Measurements from ENCODE around the gene RELL1.

The RELL1 gene

DNA sequence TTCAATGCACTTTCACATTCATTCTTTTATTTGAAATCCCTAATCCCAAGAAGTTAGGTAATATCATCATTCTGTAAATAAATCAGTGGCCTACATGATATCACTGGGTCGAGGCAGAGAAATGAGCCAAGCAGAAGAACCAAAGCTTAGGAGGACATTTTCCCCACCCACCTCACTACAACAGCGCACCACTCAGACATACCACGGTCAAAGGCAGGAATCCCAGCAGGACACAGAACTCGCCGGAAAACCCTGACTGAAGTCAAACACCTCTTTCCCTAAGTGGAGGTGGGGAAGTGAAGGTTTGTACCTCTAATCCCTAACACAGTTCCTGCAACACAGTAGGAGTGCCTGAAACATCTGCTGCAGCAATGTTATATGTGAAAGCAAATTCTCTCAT, 21.5 kb downstream of the RELL1 start:
- DNase-seq = no peak

DNA sequence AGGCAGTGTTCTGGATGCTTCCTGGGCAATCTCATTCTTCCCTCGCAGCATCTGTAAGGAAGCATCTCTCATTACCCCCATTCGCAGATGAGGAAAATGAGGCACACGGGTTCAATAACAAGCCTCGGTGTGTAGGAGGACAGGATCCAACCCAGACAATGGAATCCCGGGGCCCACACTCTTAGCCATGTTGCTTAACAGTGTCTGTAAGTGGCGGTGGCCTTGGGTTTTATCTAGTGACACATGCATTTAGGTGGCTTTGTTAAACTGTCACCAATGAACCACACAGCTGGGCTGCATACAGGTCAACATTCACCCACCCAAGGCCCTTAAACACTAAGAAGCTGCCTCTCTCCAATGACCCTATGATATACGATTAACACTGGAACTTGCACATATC, 22.6 kb downstream of the RELL1 start:
- no peak for DNase-seq

DNA sequence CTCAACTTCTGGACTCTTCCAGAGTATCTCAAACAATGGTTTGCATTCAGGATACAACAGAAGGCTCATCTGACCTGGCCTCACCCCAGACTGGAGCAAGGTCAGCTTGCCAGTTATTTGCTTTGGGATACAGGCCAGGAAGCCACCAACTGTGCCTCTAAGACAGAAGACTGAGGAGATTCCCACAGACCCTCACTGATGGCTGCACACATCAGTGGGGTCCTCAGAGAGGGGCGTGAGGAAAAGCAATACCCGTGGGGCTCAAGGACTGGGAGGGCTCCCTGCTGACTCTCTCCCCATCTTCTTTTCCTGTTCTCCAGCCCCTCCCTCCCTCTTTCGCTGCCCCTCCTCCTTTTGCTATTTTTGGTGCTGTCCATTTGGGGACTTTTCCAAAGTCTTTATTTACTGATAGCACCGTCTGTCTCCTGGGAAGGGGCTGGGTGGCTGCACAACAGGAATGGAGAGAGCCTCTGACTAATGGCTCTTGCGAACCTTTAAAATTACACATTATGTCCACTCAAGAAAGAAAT, 23.2 kb downstream of the RELL1 start:
- no peak for DNase-seq

DNA sequence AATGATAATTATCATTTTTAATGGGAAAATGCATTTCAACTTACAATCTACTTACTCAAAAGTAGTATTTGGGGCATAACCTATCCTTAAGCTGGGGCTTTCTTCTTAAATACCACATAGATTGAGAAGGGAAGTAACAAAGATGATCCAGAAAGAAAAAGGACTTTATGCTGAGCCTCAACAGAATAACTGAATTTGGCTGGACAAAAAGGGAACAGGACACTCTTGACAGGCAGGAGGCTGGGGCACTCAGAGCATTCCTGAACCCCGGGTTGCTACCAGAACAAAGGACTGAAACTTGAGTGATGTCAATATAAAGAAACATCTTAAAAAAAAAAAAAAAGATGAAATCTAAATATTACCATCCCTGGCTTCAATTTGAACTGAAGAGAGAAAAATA, 23.9 kb downstream of the RELL1 start:
- no peak for DNase-seq

DNA sequence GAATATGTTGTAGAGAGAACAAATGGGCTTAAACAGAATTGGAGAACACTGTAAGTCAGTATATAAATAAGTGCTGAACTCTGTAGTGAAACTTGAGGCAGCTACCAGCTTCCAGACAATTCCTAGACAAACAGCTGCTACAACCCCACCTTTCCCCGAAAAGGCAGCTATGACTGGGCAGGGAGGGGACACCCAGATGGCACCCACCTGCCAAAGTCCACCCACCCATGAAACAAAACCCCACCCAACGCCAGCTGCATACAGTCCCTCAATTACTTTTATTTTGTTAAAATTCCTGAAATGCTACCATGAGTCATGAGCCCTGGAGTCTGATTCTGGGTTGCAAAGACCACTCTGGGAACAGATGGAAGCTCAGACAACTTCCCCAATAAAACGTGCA, 24.4 kb downstream of the RELL1 start:
- DNase-seq = no peak

DNA sequence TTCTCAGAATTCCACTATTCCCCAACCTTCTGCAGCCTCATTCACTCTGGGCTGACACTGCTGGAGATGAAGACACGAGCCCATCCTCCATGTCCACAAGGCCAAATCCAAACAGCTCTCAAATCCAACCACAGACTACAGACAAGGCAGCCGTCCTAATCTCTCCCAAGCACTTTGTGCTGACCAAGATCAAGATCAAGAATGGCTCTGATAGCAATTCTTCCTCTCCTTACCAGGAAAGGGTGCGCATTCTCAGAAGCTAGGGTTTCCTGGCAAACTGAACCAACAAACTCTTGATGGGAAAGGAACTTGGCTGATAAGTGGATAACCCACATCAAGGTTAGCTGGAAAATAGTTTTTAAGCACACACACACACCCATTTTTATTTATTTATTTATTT, 26.5 kb downstream of the RELL1 start:
- no peak for DNase-seq

GRCh38 chr4:37656649-37657048, 29.5 kb downstream of the RELL1 start:
- no peak for DNase-seq

- no peak for DNase-seq
Measured at GRCh38 chr4:37653601-37654000, 32.6 kb downstream of the RELL1 start.

DNA sequence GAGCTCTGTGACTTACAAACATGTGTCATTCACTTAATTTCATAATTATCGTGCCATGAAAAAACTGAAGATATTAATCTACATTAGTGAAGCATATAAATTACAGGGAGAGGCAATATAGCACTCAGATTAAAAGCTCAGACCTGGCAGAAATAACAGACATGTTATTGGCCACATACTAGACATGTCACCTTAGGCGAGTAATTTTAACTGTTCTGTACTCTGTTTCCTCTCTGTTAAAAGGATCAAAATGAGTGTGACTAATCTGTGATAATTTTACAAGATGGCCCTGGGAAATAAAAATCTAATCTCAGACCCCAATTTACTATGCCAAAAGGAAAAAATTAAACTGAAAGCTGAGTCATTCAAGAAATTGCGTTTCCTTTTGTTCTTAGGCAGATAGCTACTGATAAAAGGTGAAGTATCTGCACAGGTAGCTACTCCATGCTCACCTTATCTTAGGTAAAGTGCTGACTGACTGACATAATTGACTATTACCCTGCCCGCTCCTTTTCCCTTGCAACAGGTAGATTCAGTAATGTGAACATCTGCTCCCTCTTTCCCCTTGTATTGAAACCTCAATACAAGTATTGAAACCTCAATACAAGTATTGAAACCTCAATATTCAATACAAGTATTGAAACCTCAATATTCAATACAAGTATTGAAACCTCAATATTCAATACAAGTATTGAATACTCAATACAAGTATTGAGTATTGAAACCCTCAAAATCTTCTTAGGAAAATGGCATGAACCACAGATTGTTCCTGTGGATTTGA, 33.2 kb downstream of the RELL1 start:
- DNase-seq = no peak

DNA sequence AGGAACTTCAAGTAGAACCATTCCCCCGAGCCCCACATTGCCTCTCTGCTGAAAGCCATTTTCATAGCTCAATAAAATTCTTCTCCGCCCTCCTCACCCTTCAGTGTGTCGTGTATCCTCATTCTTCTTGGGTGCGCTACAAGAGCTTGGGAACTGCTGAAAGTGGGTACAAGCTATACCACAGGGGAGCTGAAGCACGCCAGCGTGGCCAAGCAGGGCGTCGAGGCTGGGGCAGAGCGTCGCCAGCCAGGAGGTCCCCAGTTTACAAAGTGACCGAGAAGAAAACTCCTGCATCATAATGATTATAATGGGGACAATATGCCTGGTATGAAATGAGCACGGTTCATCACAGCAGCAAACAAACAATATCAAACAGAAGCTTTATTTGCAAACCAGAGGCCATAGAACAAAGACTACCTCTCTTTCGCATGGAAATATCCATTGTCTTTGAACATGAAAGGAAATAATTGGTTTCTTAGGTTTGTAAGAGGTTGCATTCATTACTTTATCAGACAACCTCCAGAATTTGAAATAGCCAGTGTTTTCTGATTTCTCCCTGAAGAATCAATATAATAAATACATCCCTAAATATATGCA, 34.3 kb downstream of the RELL1 start:
- DNase-seq = no peak

- DNase-seq = no peak
Measured at GRCh38 chr4:37650481-37650880, 35.7 kb downstream of the RELL1 start.

DNA sequence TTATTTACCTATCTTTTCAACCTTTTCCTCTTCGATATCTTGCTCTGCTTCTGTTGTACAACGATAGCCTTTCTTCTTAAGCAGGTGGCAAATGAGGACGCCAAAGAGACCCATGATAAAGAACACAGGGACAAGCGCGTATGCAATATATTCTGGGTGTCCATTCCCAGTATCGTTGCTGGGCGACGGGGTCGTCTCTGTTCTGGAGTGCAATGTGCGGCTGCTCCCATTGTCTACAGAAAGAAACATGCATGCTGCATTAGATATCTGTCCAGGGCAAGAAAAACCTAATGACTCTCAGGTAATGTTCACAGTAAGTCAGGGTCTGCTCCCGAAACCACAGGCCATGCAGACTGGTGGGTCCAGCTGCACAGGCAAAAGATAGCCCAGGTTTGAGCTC, 36.9 kb downstream of the RELL1 start:
- DNase-seq = no peak

- no peak for DNase-seq
Measured at GRCh38 chr4:37648084-37648817, 37.9 kb downstream of the RELL1 start.

DNA sequence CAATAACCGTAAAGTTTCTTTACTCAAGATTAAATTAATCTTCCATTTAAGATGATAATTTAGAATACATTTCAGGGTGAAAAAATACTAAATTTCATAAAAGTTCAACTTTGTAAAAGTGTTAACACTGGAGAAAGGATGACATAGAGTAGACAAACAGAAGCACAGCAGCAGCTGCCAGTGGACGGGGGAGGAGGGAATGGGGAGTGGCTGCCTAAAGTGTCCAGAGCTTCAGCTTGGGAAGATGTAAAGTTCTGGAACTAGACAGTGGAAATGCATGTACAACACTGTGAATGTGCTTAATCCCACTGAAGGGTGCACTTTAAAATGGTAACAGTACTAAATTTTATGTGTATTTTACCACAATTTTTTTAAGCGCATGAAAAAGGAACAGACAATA, 39.9 kb downstream of the RELL1 start:
- DNase-seq = no peak

DNA sequence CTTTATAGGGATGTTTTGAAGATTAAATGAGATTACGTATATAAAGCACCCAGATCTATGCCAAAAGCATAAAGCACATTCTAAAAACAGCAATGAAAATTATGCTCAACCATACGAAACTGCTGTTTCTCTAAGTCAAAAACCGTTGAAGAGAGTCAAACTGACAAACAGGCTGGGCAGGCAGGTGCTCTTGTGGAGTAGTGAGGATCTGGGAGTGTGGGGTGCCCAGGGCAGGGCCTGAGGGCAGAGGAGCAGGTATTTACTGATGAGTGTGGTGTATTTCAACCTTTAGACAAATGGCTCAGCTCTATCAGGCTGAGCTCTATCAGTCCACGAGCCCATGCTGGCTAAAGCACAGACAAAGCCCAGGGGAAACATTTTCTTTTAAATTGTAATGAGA, 40.4 kb downstream of the RELL1 start:
- no peak for DNase-seq

- no peak for DNase-seq
Measured at GRCh38 chr4:37644962-37645361, 41.2 kb downstream of the RELL1 start.

DNA sequence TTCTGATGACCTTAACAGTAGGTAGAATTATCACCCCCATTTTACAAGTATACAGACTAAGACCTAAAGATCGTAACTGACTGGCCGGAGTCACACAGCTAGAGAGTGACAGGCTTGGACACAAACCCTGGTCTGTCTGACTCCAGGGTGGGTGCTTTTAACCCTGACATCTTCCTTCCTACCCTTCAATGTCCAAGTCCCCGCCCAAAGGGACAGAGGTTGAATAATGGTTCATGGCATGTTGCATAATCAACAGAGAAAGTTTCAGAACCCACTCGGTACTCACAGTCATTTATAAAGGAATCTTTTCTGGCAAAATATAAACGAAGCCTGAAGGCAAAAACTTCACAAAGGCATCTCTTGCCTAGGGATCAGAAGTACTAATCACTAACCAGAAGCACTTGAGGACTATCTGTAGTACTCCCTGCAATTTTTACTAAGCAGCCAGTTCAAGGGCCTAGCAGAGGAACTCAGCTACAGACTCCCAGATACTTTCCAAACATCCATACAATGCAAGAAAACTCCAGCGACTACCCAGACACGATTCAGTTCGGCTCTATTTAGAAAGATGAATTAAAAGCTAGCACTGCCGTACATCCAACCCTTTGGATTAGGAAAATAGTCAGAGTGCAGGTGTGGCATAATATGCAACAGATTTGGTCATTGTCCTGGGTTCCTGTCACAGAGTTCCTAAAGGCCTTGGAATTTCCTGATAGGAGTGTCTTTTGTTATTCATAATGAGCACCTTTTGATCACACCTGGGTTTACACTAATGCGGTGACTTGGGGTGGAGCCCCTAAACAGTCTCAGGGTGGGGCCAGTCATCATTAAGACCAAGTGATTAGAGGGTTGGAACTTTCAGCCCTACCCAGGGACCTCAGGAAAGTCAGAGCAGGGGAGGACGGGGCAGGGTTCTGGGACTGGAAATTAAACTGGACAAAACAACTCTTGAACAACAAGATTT, 44.0 kb downstream of the RELL1 start:
- DNase-seq = no peak

GRCh38 chr4:37641352-37641751, 44.8 kb downstream of the RELL1 start:
- DNase-seq = no peak

GRCh38 chr4:37639551-37640285, 46.5 kb downstream of the RELL1 start:
- DNase-seq = no peak

- DNase-seq = no peak
Measured at GRCh38 chr4:37635155-37635554, 51.0 kb downstream of the RELL1 start.

DNA sequence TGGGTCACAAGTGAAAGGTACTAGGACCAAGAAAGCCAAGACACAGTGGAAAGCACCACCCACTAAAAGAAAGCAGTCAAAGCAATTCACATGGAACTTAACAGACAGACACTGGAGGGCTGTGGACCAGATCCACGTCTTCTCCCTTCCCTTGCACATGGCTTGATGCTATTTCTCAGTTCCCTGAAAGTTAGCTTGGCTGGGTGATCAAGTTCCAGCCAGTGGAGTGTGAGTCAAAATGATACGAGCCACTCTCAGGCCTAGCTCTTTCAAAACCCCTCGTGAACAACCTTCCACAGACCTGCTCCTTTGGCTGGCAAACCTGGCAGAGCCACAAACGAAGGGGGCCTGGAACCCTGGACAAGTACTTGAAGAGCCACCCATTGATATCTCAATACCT, 52.0 kb downstream of the RELL1 start:
- DNase-seq = no peak

DNA sequence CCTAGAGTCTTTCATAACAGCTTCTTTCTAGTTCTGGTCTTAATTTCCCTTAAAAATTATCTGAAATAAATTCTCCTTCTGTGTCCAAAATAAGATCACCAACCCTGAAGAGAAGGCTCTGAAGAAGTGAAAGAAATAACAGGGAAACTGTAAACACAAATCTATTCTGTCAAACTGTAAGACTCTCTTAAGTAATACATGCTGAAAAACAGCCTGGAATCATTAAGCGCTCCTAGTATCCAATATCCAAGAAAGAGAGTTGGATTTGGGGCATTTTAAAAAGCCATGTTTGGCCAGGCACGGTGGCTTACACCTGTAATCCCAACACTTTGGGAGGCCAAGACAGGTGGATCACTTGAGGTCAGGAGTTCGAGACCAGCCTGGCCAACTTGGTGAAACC, 53.3 kb downstream of the RELL1 start:
- no peak for DNase-seq

Measured in effector CD8-positive, alpha-beta T cell (primary cell).